ENCODE results near the gene LRP1B.

LRP1B gene

GRCh38 chr2:142131010-142131669, at the start of gene LRP1B:
TSS of gene LRP1B (minus strand) at chr2:142131016. CDS start at chr2:142130729, 287 bp downstream.
- TF ChIP-seq GATA3 (IDR thresholded peaks at IDR 0.05; ENCODE audit: low read depth, low read length): no peak
- no peak for TF ChIP-seq GATA2 (IDR thresholded peaks at IDR 0.05; ENCODE audit: low read depth, low read length)

DNA sequence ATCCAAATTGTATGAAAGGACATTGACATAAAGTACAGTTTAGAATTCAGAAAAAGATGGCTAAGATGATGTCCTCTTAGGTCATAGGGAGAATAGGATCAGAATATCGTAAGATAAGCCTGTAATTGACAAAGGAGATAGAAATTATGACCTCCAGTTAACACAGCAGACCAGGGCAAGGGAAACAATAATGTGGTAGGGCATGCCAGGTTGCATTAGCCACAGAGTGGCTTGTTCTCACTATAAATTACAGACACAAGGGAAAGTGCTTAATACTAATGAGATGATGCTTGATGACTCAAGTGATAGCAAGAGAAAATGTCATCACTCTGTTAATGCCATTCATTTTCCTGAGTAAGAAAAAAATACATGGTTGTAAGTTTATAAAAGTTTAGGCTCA, 48.9 kb upstream of the LRP1B start:
- TF ChIP-seq GATA2 (IDR thresholded peaks at IDR 0.05; ENCODE audit: low read depth, low read length) (no peak), GATA3 (IDR thresholded peaks at IDR 0.05; ENCODE audit: low read depth, low read length) (no peak)

DNA sequence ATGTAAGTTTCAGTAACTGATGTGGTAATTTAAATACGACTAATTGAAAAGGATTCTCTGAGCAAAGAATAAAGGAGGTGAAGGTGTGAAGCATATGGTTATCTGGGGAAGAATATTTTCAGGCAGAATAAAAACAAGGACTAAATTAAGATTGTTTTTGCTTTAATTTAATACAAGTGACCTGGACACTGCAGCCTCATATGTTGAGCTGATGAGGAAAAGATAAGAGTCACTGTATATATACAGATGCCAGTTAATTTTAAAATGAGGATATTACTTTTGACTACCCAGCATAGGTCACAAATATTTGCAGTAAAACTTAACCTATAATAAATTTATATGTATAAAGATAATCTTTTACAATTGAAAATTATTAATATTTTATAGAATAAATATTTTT, 47.8 kb upstream of the LRP1B start:
- TF ChIP-seq GATA3 (IDR thresholded peaks at IDR 0.05; ENCODE audit: low read depth, low read length) (peak; percentile 72), GATA2 (IDR thresholded peaks at IDR 0.05; ENCODE audit: low read depth, low read length) (0 out of 2 replicates have a peak, but pooled peaks have one; percentile 5)

GRCh38 chr2:142176941-142177340, 46.1 kb upstream of the LRP1B start:
- TF ChIP-seq GATA2 (IDR thresholded peaks at IDR 0.05; ENCODE audit: low read depth, low read length): peak; percentile 74
- TF ChIP-seq GATA3 (IDR thresholded peaks at IDR 0.05; ENCODE audit: low read depth, low read length): peak; percentile 73

DNA sequence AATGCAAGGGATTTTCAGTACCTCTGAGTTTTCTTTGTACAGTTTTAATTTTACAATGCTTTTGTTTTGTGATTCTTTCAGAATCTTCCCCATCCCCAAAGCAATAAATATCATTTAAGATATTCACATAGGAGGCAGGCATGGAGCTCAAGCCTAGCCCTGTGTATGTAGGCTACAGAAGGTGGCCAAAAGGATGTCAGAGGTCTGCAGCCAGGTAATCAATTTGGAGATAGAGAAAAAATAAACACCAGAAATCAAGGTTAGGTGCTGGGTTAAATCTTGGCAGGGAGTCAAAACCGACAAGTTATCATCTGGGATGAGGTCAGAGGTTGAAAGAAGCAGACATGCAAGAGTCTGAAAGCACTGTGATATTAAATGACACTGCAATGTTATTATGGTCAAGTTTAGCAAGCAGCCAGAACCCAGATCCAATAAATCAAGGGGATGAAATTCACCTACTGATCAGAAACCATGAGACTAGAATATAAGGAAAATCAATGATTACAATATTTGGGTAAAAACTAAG, 45.1 kb upstream of the LRP1B start:
- no peak for TF ChIP-seq GATA3 (IDR thresholded peaks at IDR 0.05; ENCODE audit: low read depth, low read length)
- no peak for TF ChIP-seq GATA2 (IDR thresholded peaks at IDR 0.05; ENCODE audit: low read depth, low read length)

DNA sequence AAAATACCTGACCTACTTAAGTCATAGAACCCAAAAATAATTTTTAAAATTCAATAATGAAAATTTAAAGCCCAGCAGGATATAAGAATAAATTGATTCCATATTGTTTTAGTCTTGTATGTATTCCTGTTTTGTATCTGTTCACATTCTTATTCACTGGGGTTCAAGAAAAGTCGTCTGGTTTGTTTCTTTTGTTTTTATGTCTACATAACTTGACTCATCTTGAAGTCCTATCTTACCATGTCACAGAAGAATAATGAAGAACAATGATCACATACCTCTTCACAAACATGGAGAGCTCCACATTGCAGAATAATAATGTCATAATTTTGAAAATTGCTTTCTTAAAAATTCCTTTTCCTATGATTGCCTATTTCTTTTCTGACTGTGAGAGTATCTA, 43.4 kb upstream of the LRP1B start:
- TF ChIP-seq GATA2 (IDR thresholded peaks at IDR 0.05; ENCODE audit: low read depth, low read length) (no peak), GATA3 (IDR thresholded peaks at IDR 0.05; ENCODE audit: low read depth, low read length) (no peak)

- TF ChIP-seq GATA2 (IDR thresholded peaks at IDR 0.05; ENCODE audit: low read depth, low read length) (no peak), GATA3 (IDR thresholded peaks at IDR 0.05; ENCODE audit: low read depth, low read length) (no peak)
Measured at GRCh38 chr2:142170847-142171246, 40.0 kb upstream of the LRP1B start.

DNA sequence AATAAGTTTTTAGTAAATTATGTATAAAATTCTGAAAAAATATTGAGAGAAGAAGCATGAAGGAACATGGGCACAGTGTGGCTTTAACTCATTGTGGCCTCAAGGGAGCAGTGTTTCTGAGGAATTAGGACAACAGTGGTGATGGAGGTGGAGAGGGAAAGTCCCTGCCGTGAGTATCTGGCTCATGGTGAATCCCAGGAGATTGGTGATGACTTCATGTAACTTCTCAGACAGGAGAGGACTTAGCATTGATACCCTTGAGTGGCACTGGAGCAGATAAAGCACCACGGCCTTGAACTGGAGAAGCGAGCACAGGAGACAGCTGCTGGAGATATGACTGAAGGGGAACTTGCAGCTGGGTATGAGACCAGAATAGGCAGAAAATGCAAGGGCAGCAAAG, 35.0 kb upstream of the LRP1B start:
- no peak for TF ChIP-seq GATA3 (IDR thresholded peaks at IDR 0.05; ENCODE audit: low read depth, low read length)
- TF ChIP-seq GATA2 (IDR thresholded peaks at IDR 0.05; ENCODE audit: low read depth, low read length): no peak

GRCh38 chr2:142153601-142154000, 22.8 kb upstream of the LRP1B start:
- TF ChIP-seq GATA2 (IDR thresholded peaks at IDR 0.05; ENCODE audit: low read depth, low read length): no peak
- no peak for TF ChIP-seq GATA3 (IDR thresholded peaks at IDR 0.05; ENCODE audit: low read depth, low read length)

DNA sequence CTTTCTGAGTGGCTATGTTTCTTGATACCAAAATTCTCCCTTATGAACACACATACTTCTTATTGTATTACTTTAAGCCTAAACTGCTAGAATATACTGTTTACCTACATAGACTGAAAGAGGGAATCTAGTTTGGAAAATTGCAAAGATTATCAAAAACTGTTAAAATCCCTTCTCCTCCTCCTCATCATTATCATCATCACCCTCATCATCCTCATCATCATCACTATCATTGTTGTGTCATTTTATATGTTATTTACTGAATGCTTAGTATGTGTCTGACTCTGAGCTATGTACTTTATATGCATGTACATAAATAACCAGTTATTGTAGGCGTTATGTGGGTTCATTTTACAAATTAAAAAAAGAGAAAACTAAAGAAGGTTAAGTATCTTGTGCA, 19.6 kb upstream of the LRP1B start:
- no peak for TF ChIP-seq GATA3 (IDR thresholded peaks at IDR 0.05; ENCODE audit: low read depth, low read length)
- no peak for TF ChIP-seq GATA2 (IDR thresholded peaks at IDR 0.05; ENCODE audit: low read depth, low read length)

GRCh38 chr2:142144547-142144946, 13.7 kb upstream of the LRP1B start:
- TF ChIP-seq GATA3 (IDR thresholded peaks at IDR 0.05; ENCODE audit: low read depth, low read length): no peak
- no peak for TF ChIP-seq GATA2 (IDR thresholded peaks at IDR 0.05; ENCODE audit: low read depth, low read length)

GRCh38 chr2:142142595-142142994, 11.8 kb upstream of the LRP1B start:
- TF ChIP-seq GATA2 (IDR thresholded peaks at IDR 0.05; ENCODE audit: low read depth, low read length) (peak; percentile 71), GATA3 (IDR thresholded peaks at IDR 0.05; ENCODE audit: low read depth, low read length) (no peak)

- TF ChIP-seq GATA2 (IDR thresholded peaks at IDR 0.05; ENCODE audit: low read depth, low read length) (no peak), GATA3 (IDR thresholded peaks at IDR 0.05; ENCODE audit: low read depth, low read length) (no peak)
Measured at GRCh38 chr2:142140434-142140845, 9.6 kb upstream of the LRP1B start.

- TF ChIP-seq GATA2 (IDR thresholded peaks at IDR 0.05; ENCODE audit: low read depth, low read length) (no peak), GATA3 (IDR thresholded peaks at IDR 0.05; ENCODE audit: low read depth, low read length) (no peak; the same call in 1 of the 2 replicates)
Measured at GRCh38 chr2:142139384-142139783, 8.6 kb upstream of the LRP1B start.

DNA sequence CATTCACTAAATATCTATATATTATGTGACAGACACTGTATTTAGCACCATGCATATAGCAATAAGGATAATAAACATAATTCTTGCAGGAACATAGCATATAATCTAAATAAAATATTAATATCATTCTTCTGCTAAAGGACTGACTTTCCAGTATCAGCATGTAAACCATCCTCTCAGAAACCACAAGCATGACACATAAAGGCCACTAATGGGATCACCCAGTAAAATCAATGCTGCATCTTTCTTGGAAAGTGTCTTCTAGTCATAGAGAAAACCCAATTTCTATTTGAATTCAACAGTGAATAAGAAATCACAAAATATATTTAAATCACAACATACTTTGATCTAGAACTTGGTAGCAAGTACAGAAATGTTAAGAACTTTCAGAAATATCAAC, 5.8 kb upstream of the LRP1B start:
- TF ChIP-seq GATA2 (IDR thresholded peaks at IDR 0.05; ENCODE audit: low read depth, low read length) (no peak), GATA3 (IDR thresholded peaks at IDR 0.05; ENCODE audit: low read depth, low read length) (no peak)
